ENCODE results near the gene SLC35G3. TPM values are rescaled to one million over a fixed set of nuclear protein-coding genes. Genes with fewer than 3 reads are reported as not detected.
"Not testable (repeated sequence)": the region's sequence is repeated elsewhere in the genome, so short reads cannot be mapped to it uniquely, and the experiment has no call there.

Gene SLC35G3
- total and polyA plus RNA-seq, 2 donors (not counting 1 experiment from before 2014, with no cell fraction given) = not detected

DNA sequence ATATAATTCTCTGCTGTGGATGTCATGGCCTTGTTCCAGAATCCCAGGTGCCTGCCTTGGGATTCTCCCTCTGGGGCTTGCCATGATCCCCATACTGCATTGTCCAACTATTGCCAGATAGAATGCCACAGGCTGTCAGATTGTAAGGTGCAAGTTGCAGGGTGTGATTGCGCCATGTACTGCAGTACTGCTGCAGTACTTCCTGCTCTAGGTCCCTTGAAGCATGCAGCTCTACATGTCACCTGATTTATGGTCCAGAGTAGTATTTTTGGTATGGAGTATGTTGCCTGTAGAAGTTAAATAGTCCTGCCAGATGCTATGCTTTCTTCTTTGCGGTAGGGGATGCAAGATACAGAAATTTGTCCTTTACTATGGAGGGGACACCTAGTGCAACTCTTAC lies 41.7 kb upstream of the SLC35G3 start:
- H3K27me3 ChIP-seq (ENCODE audit: control insufficient read depth, insufficient read depth, low read length) = no peaks in the 10 kb centered on the region
- no peak overlapping the region for H3K4me2 ChIP-seq (ENCODE audit: extremely low read depth, insufficient read depth, low read length)
- no peak for TF ChIP-seq EZH2 (IDR thresholded peaks at IDR 0.05; ENCODE audit: low read length, missing control alignments)
- no peak for DNase-seq (ENCODE audit: low read depth in 2 of 2)
- H3K4me1 ChIP-seq (ENCODE audit: control insufficient read depth, extremely low read depth, insufficient read depth, low read length) = peaks cover 7% of the 10 kb centered on the region
- H3K9me3 ChIP-seq (ENCODE audit: control insufficient read depth, insufficient read depth, low read depth, low read length) = no peaks in the 10 kb centered on the region
- no peaks in the 10 kb centered on the region for H4K20me1 ChIP-seq (ENCODE audit: control insufficient read depth, extremely low read depth, insufficient read depth, low read length)
- H3K36me3 ChIP-seq (ENCODE audit: control insufficient read depth, insufficient read depth, low read length) = no peaks in the 10 kb centered on the region
- H3K79me2 ChIP-seq (ENCODE audit: control insufficient read depth, insufficient read depth, low read length) = no peaks in the 10 kb centered on the region
- H2AFZ ChIP-seq (ENCODE audit: low read length) = no peak overlapping the region
- H3K9ac ChIP-seq (ENCODE audit: insufficient read depth, low read length) = no peak overlapping the region
- no peak overlapping the region for H3K27ac ChIP-seq (ENCODE audit: insufficient read depth, low read length)
- H3K4me3 ChIP-seq (replicated peaks in 1 of 4; ENCODE audit: control extremely low read depth in 1 of 4, insufficient read depth in 1 of 4, low read depth in 3 of 4, low read length in 4 of 4) = no peak overlapping the region

DNA sequence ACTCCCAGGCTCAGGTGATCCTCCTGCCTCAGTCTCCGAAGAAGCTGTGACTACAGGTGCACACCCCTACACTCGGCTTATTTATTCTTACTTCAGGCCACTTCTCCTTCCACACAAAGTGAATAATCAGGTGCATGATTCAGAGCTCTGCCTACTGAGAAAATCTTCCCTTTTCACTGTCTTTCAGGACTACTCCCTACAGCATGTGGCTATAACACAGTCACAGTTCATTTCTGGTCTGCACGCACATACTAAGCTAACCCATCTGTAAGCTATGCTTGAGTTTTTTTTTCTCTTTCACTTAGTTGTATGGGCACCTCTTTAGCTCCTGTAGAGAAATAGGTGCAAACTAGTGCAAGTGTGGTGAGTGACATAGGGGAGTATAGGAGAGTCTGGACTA lies 41.1 kb upstream of the SLC35G3 start:
- Histone ChIP-seq H3K27ac (ENCODE audit: insufficient read depth, low read length) (no peak overlapping the region), H3K79me2 (ENCODE audit: control insufficient read depth, insufficient read depth, low read length) (no peaks in the 10 kb centered on the region), H3K27me3 (ENCODE audit: control insufficient read depth, insufficient read depth, low read length) (no peaks in the 10 kb centered on the region), H3K9ac (ENCODE audit: insufficient read depth, low read length) (no peak overlapping the region), H4K20me1 (ENCODE audit: control insufficient read depth, extremely low read depth, insufficient read depth, low read length) (no peaks in the 10 kb centered on the region), H3K4me3 (replicated peaks in 1 of 4; ENCODE audit: control extremely low read depth in 1 of 4, insufficient read depth in 1 of 4, low read depth in 3 of 4, low read length in 4 of 4) (no peak overlapping the region), H3K36me3 (ENCODE audit: control insufficient read depth, insufficient read depth, low read length) (no peaks in the 10 kb centered on the region), H3K4me1 (ENCODE audit: control insufficient read depth, extremely low read depth, insufficient read depth, low read length) (peaks cover 7% of the 10 kb centered on the region), H3K4me2 (ENCODE audit: extremely low read depth, insufficient read depth, low read length) (no peak overlapping the region), H3K9me3 (ENCODE audit: control insufficient read depth, insufficient read depth, low read depth, low read length) (no peaks in the 10 kb centered on the region), H2AFZ (ENCODE audit: low read length) (no peak overlapping the region)
- TF ChIP-seq EZH2 (IDR thresholded peaks at IDR 0.05; ENCODE audit: low read length, missing control alignments) = no peak
- TF ChIP-seq, protein P1, sequence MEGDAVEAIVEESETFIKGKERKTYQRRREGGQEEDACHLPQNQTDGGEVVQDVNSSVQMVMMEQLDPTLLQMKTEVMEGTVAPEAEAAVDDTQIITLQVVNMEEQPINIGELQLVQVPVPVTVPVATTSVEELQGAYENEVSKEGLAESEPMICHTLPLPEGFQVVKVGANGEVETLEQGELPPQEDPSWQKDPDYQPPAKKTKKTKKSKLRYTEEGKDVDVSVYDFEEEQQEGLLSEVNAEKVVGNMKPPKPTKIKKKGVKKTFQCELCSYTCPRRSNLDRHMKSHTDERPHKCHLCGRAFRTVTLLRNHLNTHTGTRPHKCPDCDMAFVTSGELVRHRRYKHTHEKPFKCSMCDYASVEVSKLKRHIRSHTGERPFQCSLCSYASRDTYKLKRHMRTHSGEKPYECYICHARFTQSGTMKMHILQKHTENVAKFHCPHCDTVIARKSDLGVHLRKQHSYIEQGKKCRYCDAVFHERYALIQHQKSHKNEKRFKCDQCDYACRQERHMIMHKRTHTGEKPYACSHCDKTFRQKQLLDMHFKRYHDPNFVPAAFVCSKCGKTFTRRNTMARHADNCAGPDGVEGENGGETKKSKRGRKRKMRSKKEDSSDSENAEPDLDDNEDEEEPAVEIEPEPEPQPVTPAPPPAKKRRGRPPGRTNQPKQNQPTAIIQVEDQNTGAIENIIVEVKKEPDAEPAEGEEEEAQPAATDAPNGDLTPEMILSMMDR (conservative IDR thresholded peaks at IDR 0.05 in 1 of 2, IDR thresholded peaks at IDR 0.05 in 1 of 2; ENCODE audit: low read depth in 1 of 2, low read length in 2 of 2) = no peak
- no peak for DNase-seq (ENCODE audit: low read depth in 2 of 2)

DNA sequence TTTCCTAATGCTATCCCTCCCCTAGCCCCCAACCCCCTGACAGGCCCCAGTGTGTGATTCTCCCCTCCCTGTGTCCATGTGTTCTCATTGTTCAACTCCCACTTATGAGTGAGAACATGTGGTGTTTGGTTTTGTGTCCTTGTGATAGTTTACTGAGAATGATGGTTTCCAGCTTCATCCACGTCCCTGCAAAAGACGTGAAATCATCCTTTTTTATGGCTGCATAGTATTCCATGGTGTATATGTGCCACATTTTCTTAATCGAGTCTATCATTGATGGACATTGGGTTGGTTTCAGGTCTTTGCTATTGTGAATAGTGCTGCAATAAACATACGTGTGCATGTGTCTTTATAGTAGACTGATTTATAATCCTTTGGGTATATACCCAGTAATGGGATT lies 40.1 kb upstream of the SLC35G3 start:
- H3K4me2 ChIP-seq (ENCODE audit: extremely low read depth, insufficient read depth, low read length); DNase-seq (ENCODE audit: low read depth in 2 of 2); H4K20me1 ChIP-seq (ENCODE audit: control insufficient read depth, extremely low read depth, insufficient read depth, low read length); H3K36me3 ChIP-seq (ENCODE audit: control insufficient read depth, insufficient read depth, low read length); H3K79me2 ChIP-seq (ENCODE audit: control insufficient read depth, insufficient read depth, low read length); H2AFZ ChIP-seq (ENCODE audit: low read length); H3K9me3 ChIP-seq (ENCODE audit: control insufficient read depth, insufficient read depth, low read depth, low read length); H3K9ac ChIP-seq (ENCODE audit: insufficient read depth, low read length); H3K4me3 ChIP-seq (replicated peaks in 1 of 4; ENCODE audit: control extremely low read depth in 1 of 4, insufficient read depth in 1 of 4, low read depth in 3 of 4, low read length in 4 of 4); H3K27me3 ChIP-seq (ENCODE audit: control insufficient read depth, insufficient read depth, low read length); H3K27ac ChIP-seq (ENCODE audit: insufficient read depth, low read length); H3K4me1 ChIP-seq (ENCODE audit: control insufficient read depth, extremely low read depth, insufficient read depth, low read length): not testable (repeated sequence)

DNA sequence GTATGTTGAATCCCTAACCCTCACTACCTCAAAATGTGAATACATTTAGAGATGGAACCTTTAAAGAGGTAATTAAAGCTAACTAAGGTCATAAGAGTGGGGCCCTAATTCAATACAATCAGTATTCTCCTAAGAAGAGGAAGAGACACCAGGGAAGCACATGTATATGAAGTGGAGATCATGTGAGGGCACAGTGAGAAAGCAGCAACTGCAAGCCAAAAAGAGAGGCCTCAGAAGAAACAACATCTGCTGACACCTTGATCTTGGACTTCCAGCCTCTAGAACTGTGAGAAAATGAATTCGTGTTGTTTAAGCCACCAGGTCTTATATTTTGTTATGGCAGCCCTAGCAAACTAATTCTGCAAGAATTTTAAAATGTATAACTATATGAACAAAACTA lies 35.4 kb upstream of the SLC35G3 start:
- H3K4me3 ChIP-seq (replicated peaks in 1 of 4; ENCODE audit: control extremely low read depth in 1 of 4, insufficient read depth in 1 of 4, low read depth in 3 of 4, low read length in 4 of 4) = no peak overlapping the region
- H3K79me2 ChIP-seq (ENCODE audit: control insufficient read depth, insufficient read depth, low read length) = no peaks in the 10 kb centered on the region
- no peak overlapping the region for H3K27ac ChIP-seq (ENCODE audit: insufficient read depth, low read length)
- no peaks in the 10 kb centered on the region for H3K4me1 ChIP-seq (ENCODE audit: control insufficient read depth, extremely low read depth, insufficient read depth, low read length)
- no peak for TF ChIP-seq EZH2 (IDR thresholded peaks at IDR 0.05; ENCODE audit: low read length, missing control alignments)
- TF ChIP-seq, protein P1 (conservative IDR thresholded peaks at IDR 0.05 in 1 of 2, IDR thresholded peaks at IDR 0.05 in 1 of 2; ENCODE audit: low read depth in 1 of 2, low read length in 2 of 2) = no peak
- peaks cover 5% of the 10 kb centered on the region for H3K27me3 ChIP-seq (ENCODE audit: control insufficient read depth, insufficient read depth, low read length)
- no peak overlapping the region for H3K9ac ChIP-seq (ENCODE audit: insufficient read depth, low read length)
- DNase-seq (ENCODE audit: low read depth in 2 of 2) = no peak
- H4K20me1 ChIP-seq (ENCODE audit: control insufficient read depth, extremely low read depth, insufficient read depth, low read length) = no peaks in the 10 kb centered on the region
- no peaks in the 10 kb centered on the region for H3K9me3 ChIP-seq (ENCODE audit: control insufficient read depth, insufficient read depth, low read depth, low read length)
- no peaks in the 10 kb centered on the region for H3K36me3 ChIP-seq (ENCODE audit: control insufficient read depth, insufficient read depth, low read length)
- no peak overlapping the region for H3K4me2 ChIP-seq (ENCODE audit: extremely low read depth, insufficient read depth, low read length)
- H2AFZ ChIP-seq (ENCODE audit: low read length) = no peak overlapping the region
